ENCODE results near the gene BTBD19.

BTBD19 gene

DNA sequence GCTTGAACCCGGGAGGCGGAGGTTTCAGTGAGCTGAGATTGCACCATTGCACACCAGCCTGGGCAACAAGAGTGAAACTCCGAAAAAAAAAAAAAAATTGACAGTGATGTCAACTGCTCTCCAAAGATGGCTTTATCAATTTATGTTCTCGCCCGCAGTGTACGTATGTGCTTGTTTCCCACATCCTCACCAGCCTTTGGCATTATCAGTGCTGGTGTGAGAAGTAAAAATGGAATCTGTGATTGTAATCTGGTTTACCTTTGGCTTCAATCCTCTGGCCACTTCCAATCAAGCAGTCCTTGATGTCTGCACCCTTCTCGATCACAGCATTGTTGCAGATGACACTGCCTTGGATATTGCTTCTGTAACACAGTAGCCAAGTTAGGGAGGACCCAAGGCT lies 49.1 kb downstream of the BTBD19 start:
- no peak for DNase-seq (ENCODE audit: low read depth)

DNA sequence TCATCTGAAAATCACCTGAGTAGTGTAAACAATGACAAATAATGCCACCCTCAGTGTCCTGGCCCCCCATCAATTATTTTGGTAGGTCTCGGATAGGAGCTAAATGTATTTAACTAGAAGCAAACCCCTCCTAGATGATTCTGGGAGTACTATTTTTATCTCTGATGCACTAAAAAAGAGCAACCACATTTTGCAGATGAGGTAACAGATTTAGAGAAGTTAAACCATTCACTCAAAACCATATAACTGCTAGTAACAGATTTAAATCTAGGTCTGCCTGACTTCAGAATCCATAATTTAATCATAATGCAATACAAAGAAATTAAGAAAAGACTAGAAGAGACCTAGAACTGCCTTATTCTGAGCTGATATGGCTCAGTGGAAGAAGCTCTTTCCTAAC lies 52.0 kb downstream of the BTBD19 start:
- DNase-seq (ENCODE audit: low read depth) = no peak

DNA sequence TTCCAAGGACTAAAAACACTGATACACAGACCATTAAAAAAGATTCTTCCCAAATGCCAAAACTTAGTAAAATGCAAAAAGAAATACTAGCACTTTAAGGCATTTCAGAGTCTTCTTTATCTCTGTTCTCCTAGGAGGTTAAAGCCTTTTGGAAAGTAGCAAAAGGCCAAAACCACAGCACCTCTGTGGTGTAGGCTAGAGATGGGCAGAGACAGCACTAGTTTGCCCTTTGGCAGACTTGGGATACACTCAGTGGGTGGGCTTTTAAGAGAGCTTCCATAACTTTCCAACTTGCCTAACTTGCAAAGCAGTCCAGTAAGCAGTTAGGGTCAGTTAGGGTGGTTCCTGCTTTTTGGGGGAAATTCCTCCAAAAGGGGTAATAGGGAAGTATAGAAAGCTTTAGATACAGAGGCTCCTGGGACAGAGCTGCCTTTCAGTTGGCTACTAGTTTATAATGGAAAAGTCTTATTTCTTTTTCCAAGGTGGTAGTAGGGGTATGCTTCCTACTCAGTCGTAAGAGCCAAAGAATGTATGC lies 52.6 kb downstream of the BTBD19 start:
- DNase-seq (ENCODE audit: low read depth) = no peak

DNA sequence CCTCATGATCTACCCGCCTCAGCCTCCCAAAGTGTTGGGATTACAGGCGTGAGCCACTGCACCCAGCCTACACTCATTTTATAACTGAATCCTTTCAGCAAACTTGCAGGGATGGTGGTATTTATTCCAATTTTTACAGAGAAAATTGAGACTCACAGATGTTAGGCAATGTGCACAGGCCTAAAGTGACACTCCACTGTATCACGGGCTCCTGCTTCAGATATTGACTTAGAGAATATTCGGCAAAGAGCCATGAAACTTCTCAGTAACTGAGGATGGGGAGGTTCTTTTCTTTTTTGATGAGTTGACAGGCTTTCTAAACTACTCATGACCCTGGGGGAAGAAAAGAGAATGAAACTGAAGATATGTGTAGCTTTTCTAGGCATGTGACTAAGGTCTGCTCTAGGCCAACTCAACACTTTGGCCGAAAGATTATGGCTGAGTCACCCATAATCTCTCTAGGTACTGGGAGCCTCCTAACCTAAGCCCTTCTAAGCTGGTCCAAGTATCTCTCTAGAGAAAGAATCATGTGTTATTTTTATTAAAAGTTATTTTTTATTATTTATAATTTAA lies 54.6 kb downstream of the BTBD19 start:
- DNase-seq (ENCODE audit: low read depth) = no peak
